ENCODE data around the gene LRIF1.

LRIF1 gene

GRCh38 chr1:110915804-110916203 is 47.9 kb downstream of the LRIF1 start:
- no peak overlapping the region for H3K4me3 ChIP-seq (replicated peaks; ENCODE audit: low read depth, low read length)
- TF ChIP-seq CTCF (IDR thresholded peaks at IDR 0.05; ENCODE audit: low read length, missing control alignments), result no peak
- no peak for DNase-seq (ENCODE audit: low read depth)

DNA sequence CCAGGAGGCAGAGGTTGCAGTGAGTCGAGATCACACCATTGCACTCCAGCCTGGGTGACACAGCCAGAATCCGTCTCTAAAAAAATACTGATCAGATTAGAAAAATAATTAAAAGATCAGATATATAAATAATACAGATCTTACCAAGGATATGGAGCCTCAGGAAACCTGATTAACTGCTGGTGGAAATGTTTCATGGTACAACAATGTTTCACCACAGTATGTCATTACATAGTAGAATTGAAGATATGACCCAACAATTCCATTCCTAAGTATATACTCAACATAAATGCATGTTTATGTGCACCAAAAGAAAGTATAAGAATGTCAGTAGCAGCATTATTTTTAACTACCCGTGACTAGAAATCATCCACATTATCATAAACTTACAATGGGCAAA is 49.0 kb downstream of the LRIF1 start:
- no peak for DNase-seq (ENCODE audit: low read depth)
- H3K4me3 ChIP-seq (replicated peaks; ENCODE audit: low read depth, low read length), result no peak overlapping the region
- TF ChIP-seq CTCF (IDR thresholded peaks at IDR 0.05; ENCODE audit: low read length, missing control alignments), result no peak

DNA sequence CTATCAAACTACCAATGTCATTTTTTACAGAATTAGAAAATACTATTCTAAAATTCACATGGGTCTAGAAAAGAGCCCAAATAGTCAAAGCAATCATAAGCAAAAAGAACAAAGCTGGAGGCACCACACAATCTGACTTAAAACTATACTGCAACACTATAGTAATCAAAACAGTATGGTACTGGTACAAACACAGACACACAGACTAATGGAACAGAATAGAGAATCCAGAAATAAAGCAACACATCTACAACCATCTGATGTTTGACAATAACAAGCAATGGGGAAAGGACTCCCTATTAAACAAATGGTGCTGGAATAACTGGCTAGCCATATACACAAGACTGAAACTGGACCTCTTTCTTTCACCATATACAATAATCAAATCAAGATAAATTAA is 50.9 kb downstream of the LRIF1 start:
- no peak for TF ChIP-seq CTCF (IDR thresholded peaks at IDR 0.05; ENCODE audit: low read length, missing control alignments)
- DNase-seq (ENCODE audit: low read depth), result no peak
- H3K4me3 ChIP-seq (replicated peaks; ENCODE audit: low read depth, low read length), result no peak overlapping the region

DNA sequence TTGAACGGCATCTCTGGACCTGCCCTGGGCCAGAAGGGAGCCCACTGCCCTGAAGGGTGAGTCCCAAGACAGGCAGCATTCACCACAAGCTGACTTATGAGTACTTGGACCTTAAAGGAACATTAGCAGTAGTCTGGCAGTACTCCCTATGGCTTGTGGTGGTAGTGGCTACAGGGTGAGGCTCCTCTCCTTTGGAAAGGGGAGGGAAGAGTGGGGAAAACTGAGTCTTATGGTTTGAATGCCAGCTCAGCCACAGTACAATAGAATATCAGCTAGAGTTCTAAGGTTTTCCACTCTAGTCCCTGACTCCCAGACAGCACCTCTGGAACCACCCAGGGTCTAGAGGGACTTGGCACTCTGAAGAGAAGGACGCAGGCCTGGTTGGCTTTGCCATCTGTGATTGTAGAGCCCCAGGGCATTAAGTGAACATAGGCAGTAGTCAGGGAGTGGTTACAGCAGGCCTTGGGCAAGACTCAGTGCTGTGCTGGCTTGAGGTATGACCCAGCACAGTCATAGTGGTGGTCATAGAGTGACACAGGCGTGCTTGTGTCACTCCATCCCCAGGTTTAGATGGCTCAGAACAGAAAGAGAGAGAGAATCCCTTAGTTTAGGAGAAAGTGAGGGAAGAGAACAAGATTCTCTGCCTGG is 59.7 kb downstream of the LRIF1 start:
- no peak for TF ChIP-seq CTCF (IDR thresholded peaks at IDR 0.05; ENCODE audit: low read length, missing control alignments)
- DNase-seq (ENCODE audit: low read depth), result no peak
- H3K4me3 ChIP-seq (replicated peaks; ENCODE audit: low read depth, low read length), result no peak overlapping the region

DNA sequence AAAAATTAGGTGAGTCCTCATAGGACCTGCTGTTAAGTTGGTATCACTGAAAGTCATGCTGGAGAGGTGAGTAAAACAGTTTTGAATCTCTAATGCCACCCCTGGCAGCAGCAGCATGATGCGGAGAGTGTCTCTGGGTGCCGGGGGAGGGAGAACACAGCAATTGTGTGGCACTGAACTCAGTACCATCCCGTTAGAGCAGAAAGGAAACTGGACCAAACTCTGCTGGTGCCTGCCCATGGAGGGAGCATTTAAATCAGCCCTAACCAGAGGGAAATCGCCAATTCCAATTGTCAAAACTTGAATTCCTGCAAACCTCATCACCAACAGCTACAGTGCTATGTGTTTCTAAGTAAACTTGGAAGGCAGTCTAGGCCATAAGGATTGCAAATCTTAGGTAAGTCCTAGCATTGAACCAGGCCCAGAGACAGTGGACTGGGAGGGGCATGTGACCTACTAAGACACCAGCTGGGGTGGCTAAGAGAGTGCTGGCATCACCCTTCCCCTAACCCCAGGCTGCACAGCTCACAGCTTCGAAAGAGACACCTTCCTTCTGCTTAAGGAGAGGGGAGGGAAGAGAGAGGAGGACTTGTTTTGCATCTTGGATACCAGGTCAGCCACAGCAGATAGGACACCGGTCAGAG is 60.8 kb downstream of the LRIF1 start:
- H3K4me3 ChIP-seq (replicated peaks; ENCODE audit: low read depth, low read length), result no peak overlapping the region
- no peak for TF ChIP-seq CTCF (IDR thresholded peaks at IDR 0.05; ENCODE audit: low read length, missing control alignments)
- DNase-seq (ENCODE audit: low read depth), result no peak

DNA sequence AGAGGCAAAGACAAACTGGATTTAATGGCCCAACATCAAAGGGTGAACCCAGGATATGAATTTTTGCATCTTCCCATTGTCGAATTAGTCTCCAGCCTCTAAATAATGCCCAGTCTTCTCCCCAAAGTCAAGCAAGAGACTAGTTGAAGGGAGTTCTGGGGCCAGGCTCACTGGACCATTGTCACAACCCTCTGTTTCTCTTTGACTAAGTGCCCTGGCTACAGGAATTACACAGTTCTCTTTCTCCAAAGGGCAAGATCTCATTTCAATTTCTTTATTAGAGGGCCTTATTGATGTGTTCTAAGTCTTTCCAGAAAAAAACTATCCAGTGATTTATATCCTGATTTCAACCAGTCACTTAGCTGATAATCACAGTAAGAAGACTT is 64.3 kb downstream of the LRIF1 start:
- no peak overlapping the region for H3K4me3 ChIP-seq (replicated peaks; ENCODE audit: low read depth, low read length)
- TF ChIP-seq CTCF (IDR thresholded peaks at IDR 0.05; ENCODE audit: low read length, missing control alignments), result no peak
- DNase-seq (ENCODE audit: low read depth), result no peak

Measured in fibroblast of pulmonary artery (primary cell).